AG04450 (cell line): ENCODE measurements around the gene GALNT13. TPM values are rescaled to one million over a fixed set of nuclear protein-coding genes. Genes with fewer than 3 reads are reported as not detected.

Experiments
- CTCF ChIA-PET: fragments of 300-600, 350-600 bp; formaldehyde crosslinking; extraction: SDS; loops from one replicate; lab custom pipeline; 2022; ENCODE audit warnings: antibody characterized with exemption, inconsistent platforms; lab: Charles Lee
- POLR2A ChIA-PET: fragments of 350-600 bp; formaldehyde crosslinking; extraction: SDS; loops from one replicate; lab custom pipeline; 2021; ENCODE audit warnings: antibody characterized with exemption, inconsistent platforms; lab: Yijun Ruan, JAX
- DNase-seq: peaks from one replicate; pipeline ENCODE4 v3.0.0-alpha.2; 2011; ENCODE audit warnings: low read depth, low spot score
- H3K27ac ChIP-seq: one replicate; pipeline ENCODE4 v1.5.1; 2012; ENCODE audit warnings: low read depth, low read length, control low read depth
- H3K27me3 ChIP-seq: one replicate; pipeline ENCODE4 v1.6.0; 2012; ENCODE audit warnings: low read length; ENCODE audit not compliant: control insufficient read depth, insufficient read depth
- H3K4me3 ChIP-seq: 2 replicates; pipeline ENCODE4 v1.5.1; 2011; ENCODE audit warnings: mild to moderate bottlenecking, low read depth, low read length, control low read depth
- H3K9me3 ChIP-seq: 2 replicates; pipeline ENCODE4 v1.5.1; 2012; ENCODE audit warnings: low read length; ENCODE audit not compliant: control insufficient read depth, insufficient read depth
- polyA plus RNA-seq: library from polyadenylated mRNA; depleted of rRNA; stranded (reverse); fragments of >200 nt; gene quantifications from 2 replicates; pipeline ENCODE4 v1.2.3, GENCODE V29; 2011
- TF ChIP-seq, protein P1 (sequence below): IDR thresholded peaks from 2 replicates; pipeline ENCODE4 v1.5.1; 2011; ENCODE audit warnings: low read depth, low read length, control low read depth, inconsistent platforms

GALNT13 gene
- polyA plus RNA-seq, 1 experiment = not detected

DNA sequence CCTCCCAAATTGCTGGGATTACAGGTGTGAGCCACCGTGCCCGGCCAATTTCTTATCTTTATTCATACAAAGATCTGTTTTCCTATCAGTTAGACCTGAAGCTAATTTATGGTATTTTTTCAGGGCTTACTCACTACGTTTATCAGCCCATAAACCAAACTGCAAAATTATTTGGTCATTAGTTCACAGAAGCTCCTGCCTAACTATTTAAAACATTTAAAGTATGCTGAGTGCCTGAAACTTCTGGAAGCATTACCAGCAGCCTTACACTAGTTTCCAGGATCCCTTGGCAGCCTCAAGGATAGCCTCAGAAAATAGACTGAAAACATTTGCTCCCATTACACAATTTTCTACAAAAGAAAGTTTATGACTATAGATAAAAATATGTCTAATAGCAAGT is 68.8 kb downstream of the GALNT13 start:
- H3K9me3 ChIP-seq = peaks cover 4% of the 10 kb centered on the region
- H3K27me3 ChIP-seq = no peaks in the 10 kb centered on the region
- DNase-seq = no peak
- TF ChIP-seq, protein P1, sequence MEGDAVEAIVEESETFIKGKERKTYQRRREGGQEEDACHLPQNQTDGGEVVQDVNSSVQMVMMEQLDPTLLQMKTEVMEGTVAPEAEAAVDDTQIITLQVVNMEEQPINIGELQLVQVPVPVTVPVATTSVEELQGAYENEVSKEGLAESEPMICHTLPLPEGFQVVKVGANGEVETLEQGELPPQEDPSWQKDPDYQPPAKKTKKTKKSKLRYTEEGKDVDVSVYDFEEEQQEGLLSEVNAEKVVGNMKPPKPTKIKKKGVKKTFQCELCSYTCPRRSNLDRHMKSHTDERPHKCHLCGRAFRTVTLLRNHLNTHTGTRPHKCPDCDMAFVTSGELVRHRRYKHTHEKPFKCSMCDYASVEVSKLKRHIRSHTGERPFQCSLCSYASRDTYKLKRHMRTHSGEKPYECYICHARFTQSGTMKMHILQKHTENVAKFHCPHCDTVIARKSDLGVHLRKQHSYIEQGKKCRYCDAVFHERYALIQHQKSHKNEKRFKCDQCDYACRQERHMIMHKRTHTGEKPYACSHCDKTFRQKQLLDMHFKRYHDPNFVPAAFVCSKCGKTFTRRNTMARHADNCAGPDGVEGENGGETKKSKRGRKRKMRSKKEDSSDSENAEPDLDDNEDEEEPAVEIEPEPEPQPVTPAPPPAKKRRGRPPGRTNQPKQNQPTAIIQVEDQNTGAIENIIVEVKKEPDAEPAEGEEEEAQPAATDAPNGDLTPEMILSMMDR = no peak
- no peak overlapping the region for H3K27ac ChIP-seq
- no peak overlapping the region for H3K4me3 ChIP-seq
- ChIA-PET POLR2A (no interaction called here), CTCF (no interaction called here)

DNA sequence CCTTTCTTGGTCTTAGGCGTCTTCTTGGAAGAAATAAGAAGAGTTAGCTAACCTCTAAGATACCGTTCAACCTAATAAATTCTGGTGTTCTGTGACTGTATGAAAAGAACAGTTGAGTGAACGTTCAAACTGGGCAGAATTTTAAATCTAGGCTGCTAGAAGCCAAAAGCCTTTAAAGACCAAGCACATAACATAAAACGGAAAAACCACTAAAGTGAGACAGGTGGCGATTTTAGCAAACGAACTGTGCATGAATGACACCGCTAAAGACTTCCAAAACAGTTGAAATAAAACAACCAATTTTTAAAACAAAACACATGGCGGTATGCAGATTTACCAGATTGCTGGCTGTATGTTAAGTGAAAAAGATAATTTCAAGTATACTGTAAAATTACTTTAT is 73.1 kb downstream of the GALNT13 start:
- CTCF ChIA-PET = no interaction called here

DNA sequence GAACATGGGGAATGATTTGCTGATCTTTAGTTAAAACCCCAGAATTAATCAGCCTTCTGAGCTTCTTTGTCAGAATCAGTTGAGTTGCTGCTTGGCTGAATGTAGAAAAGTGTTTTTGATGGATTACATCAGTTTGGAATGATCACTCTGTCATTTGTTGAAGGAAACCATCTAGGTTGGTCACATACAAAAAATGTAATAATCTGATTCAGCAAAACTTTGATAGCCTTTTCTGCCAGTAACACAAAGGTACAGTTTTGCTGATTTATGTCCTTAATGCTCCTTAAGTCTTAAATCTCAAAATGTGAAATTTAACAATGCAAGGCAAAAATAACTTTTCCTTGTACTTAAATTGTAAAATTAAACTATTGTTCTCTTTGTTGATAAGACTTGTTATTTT is 74.3 kb downstream of the GALNT13 start:
- TF ChIP-seq, protein P1 = no peak
- ChIA-PET POLR2A (no interaction called here), CTCF (no interaction called here)
- Histone ChIP-seq H3K4me3 (no peak overlapping the region), H3K9me3 (no peaks in the 10 kb centered on the region; the same call in 1 of the 2 replicates), H3K27me3 (no peaks in the 10 kb centered on the region), H3K27ac (no peak overlapping the region)
- DNase-seq = no peak

More for the DNA sequence above, 73.1 kb downstream of the GALNT13 start:
- H3K9me3 ChIP-seq = peaks cover 4% of the 10 kb centered on the region
- POLR2A ChIA-PET = no interaction called here
- H3K27me3 ChIP-seq = no peaks in the 10 kb centered on the region
- H3K27ac ChIP-seq = no peak overlapping the region
- DNase-seq = no peak
- H3K4me3 ChIP-seq = no peak overlapping the region
- TF ChIP-seq, protein P1 = no peak

DNA sequence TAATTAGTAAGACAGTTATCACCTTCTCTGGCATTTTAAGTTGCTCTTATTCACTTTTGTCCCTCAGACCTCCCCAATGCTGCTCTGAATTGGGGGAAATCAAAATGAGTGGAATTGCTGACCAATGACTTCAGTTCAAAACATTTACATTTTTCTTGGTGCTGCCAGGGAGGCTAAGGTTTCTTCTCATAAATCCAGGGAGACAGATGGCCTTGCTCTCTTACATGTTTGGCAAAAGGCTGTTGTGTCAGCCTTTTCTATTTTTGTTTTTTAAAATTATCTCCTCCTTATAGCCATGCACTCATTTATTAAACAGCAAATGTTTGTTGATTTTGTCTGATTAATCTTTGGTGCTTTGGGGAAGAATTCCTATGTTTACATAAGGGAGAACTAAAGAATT is 82.0 kb downstream of the GALNT13 start:
- H3K4me3 ChIP-seq = no peak overlapping the region
- H3K9me3 ChIP-seq = peaks cover 13% of the 10 kb centered on the region; the same call in 1 of the 2 replicates
- ChIA-PET CTCF (no interaction called here), POLR2A (no interaction called here)
- no peak for DNase-seq
- TF ChIP-seq, protein P1 = no peak
- no peaks in the 10 kb centered on the region for H3K27me3 ChIP-seq
- no peak overlapping the region for H3K27ac ChIP-seq

DNA sequence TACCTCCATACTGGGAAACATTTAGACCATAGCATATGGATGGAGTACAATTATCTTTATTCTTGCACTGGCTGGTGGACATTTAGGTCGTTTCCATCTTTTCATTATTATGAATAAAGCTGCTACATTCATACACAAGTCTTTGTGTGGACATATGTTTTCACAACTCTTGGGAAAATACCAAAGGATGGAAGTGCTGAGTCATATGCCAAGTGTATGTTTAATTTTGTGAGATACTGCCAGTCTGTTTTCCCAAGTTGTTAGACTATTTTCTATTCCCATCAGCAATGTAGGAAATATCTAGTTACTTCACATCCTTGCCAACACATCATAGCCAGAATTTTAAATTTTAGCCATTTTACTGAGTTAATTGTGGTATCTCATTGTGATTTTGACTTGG is 91.5 kb downstream of the GALNT13 start:
- Histone ChIP-seq H3K27ac (no peak overlapping the region), H3K27me3 (no peaks in the 10 kb centered on the region), H3K9me3 (peaks cover 30% of the 10 kb centered on the region), H3K4me3 (no peak overlapping the region)
- TF ChIP-seq, protein P1 = no peak
- CTCF ChIA-PET = no interaction called here
- POLR2A ChIA-PET = no interaction called here
- DNase-seq = no peak
